Caco-2 (cell line): Measurements from ENCODE around the gene C3orf70. TPM values are rescaled to one million over a fixed set of nuclear protein-coding genes. Genes with fewer than 3 reads are reported as not detected.

ENCODE experiments used
- BruUV-seq: library from RNA; stranded (reverse); fragments of 400-500 nt; replicated peaks from 2 replicates; lab custom pipeline; 2021; lab: Mats Ljungman, UMichigan
- CTCF ChIA-PET: fragments of 300-600 bp; sonication (Branson Sonifier 250); formaldehyde crosslinking; loops from one replicate; lab custom pipeline; 2022; ENCODE audit warnings: antibody characterized with exemption; lab: Charles Lee
- POLR2A ChIA-PET: fragments of 300-600 bp; sonication (Branson Sonifier 250); formaldehyde crosslinking; loops from one replicate; lab custom pipeline; 2022; ENCODE audit warnings: antibody characterized with exemption; lab: Charles Lee
- DNase-seq, 2 experiments: peaks; one replicate each; pipeline versions ENCODE4 v3.0.0 to v3.0.0-alpha.2; 2020 to 2022
- H3K27me3 ChIP-seq: replicated peaks from 2 replicates; pipeline ENCODE4 v1.6.0; 2011; ENCODE audit warnings: low read length; ENCODE audit not compliant: control insufficient read depth, insufficient read depth
- H3K36me3 ChIP-seq: 2 replicates; pipeline ENCODE4 v1.5.1; 2011; ENCODE audit warnings: low read length; ENCODE audit not compliant: control insufficient read depth, insufficient read depth
- H3K4me1 ChIP-seq: fragments of 250-450 bp; sonication (Bioruptor Pico); 2 replicates; pipeline ENCODE4 v1.5.1; 2020; ENCODE audit warnings: mild to moderate bottlenecking
- H3K4me3 ChIP-seq: 2 replicates; pipeline ENCODE4 v1.5.1; 2011; ENCODE audit warnings: low read depth, mild to moderate bottlenecking, control low read depth, low read length
- H3K9me3 ChIP-seq: fragments of 250-450 bp; sonication (Bioruptor Pico); 2 replicates; pipeline ENCODE4 v1.5.1; 2020; ENCODE audit warnings: mild to moderate bottlenecking, moderate library complexity
- H3K27ac Mint-ChIP-seq: one replicate; pipeline ENCODE4 v1.8.0; 2022; ENCODE audit warnings: mixed read lengths; ENCODE audit not compliant: unreplicated experiment
- H3K27me3 Mint-ChIP-seq: one replicate; pipeline ENCODE4 v1.8.0; 2022; ENCODE audit warnings: mixed read lengths; ENCODE audit not compliant: insufficient read depth, unreplicated experiment
- H3K36me3 Mint-ChIP-seq: one replicate; pipeline ENCODE4 v1.8.0; 2022; ENCODE audit warnings: mild to moderate bottlenecking, mixed read lengths; ENCODE audit not compliant: insufficient read depth, unreplicated experiment
- H3K4me1 Mint-ChIP-seq: one replicate; pipeline ENCODE4 v1.8.0; 2022; ENCODE audit warnings: low read depth, mixed read lengths; ENCODE audit not compliant: unreplicated experiment
- H3K4me3 Mint-ChIP-seq: one replicate; pipeline ENCODE4 v1.8.0; 2022; ENCODE audit warnings: mild to moderate bottlenecking, moderate library complexity, mixed read lengths; ENCODE audit not compliant: unreplicated experiment
- H3K9me3 Mint-ChIP-seq: one replicate; pipeline ENCODE4 v1.8.0; 2022; ENCODE audit warnings: mixed read lengths; ENCODE audit not compliant: unreplicated experiment
- intact Hi-C: fragments of 100-400 bp; cut with micrococcal nuclease; formaldehyde crosslinking; loops from one replicate; pipeline ENCODE4 v1.10.0; 2022; ENCODE audit not compliant: unreplicated experiment
- total RNA-seq: library from RNA; stranded (reverse); gene quantifications from 2 replicates; pipeline ENCODE4 v1.2.3, GENCODE V29; 2022
- TF ChIP-seq, protein P1 (sequence below), 2 experiments: fragments of 200-600 bp in 1 of 2; IDR thresholded peaks; 1 replicate in 1 of 2; 2 replicates in 1 of 2; pipeline versions ENCODE4 v1.5.1 to v1.8.0; 2011 to 2022; ENCODE audit warnings: antibody characterized with exemption in 1 of 2, control low read depth in 1 of 2, inconsistent platforms in 1 of 2, low read depth in 1 of 2, low read length in 1 of 2, mild to moderate bottlenecking in 1 of 2, moderate library complexity in 1 of 2; ENCODE audit not compliant: insufficient read depth in 1 of 2, severe bottlenecking in 1 of 2, unreplicated experiment in 1 of 2

C3orf70 gene
- total RNA-seq, 1 experiment from 2014 or later = 11.2 TPM

DNA sequence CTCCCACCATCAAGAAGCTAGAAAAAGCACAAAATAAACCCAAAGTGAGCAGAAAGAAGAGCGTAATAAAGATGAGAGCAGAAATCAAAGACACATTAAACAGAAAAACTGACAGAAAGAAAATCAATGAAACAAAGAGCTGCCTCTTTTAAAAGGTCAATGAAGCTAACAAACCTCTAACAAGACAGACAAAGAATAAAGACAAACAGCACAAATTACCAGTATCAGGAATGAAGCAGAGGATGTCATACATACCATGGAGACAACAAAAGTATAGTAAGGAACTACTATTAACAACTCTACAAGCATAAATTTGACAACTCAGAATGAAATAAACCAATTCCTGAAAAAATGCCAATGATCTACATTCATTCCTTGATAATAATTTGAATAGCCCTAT is 15.0 kb downstream of the C3orf70 start:
- no peak for DNase-seq
- POLR2A ChIA-PET = no interaction called here

DNA sequence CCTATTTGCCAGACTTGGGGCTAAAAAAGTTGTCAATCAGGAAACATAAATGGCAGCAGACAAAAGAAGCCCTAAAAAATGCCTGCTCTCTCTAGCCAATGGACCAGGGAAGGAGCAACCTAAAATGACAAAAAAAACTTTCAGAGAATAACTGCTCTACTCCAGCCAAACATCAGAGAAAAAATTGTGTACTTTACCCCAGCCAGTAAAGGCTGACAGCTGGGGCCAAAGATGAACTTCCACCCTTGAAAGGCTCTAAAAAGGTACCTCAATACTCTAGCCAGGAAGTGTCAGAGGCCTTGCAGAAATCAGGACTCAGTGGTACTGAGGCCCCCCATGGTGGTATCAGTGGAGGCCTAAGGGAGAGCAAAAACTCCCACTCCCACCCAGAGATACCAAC is 18.4 kb downstream of the C3orf70 start:
- no peaks in the 10 kb centered on the region for H3K9me3 Mint-ChIP-seq
- Histone ChIP-seq H3K36me3 (no peaks in the 10 kb centered on the region), H3K9me3 (no peaks in the 10 kb centered on the region), H3K27me3 (no peaks in the 10 kb centered on the region), H3K4me3 (no peak overlapping the region), H3K4me1 (peaks cover 32% of the 10 kb centered on the region)
- no TSS peak for BruUV-seq
- no peaks in the 10 kb centered on the region for H3K27me3 Mint-ChIP-seq
- TF ChIP-seq, protein P1, sequence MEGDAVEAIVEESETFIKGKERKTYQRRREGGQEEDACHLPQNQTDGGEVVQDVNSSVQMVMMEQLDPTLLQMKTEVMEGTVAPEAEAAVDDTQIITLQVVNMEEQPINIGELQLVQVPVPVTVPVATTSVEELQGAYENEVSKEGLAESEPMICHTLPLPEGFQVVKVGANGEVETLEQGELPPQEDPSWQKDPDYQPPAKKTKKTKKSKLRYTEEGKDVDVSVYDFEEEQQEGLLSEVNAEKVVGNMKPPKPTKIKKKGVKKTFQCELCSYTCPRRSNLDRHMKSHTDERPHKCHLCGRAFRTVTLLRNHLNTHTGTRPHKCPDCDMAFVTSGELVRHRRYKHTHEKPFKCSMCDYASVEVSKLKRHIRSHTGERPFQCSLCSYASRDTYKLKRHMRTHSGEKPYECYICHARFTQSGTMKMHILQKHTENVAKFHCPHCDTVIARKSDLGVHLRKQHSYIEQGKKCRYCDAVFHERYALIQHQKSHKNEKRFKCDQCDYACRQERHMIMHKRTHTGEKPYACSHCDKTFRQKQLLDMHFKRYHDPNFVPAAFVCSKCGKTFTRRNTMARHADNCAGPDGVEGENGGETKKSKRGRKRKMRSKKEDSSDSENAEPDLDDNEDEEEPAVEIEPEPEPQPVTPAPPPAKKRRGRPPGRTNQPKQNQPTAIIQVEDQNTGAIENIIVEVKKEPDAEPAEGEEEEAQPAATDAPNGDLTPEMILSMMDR (IDR thresholded peaks at IDR 0.05; ENCODE audit: insufficient read depth in 1 of 2, low read depth in 1 of 2, low read length in 1 of 2, severe bottlenecking in 1 of 2, unreplicated experiment in 1 of 2) = no peak
- DNase-seq = no peak
- ChIA-PET POLR2A (no interaction called here), CTCF (no interaction called here)
- peaks cover 20% of the 10 kb centered on the region for H3K4me1 Mint-ChIP-seq
- no peak overlapping the region for H3K4me3 Mint-ChIP-seq
- intact Hi-C loops = no loop called here
- H3K36me3 Mint-ChIP-seq = no peaks in the 10 kb centered on the region
- H3K27ac Mint-ChIP-seq = peak overlapping the region; percentile 18

More for the DNA sequence above, 15.0 kb downstream of the C3orf70 start:
- intact Hi-C loops = no loop called here
- Mint-ChIP-seq H3K4me3 (no peak overlapping the region), H3K36me3 (no peaks in the 10 kb centered on the region), H3K27me3 (no peaks in the 10 kb centered on the region), H3K9me3 (no peaks in the 10 kb centered on the region), H3K4me1 (peaks cover 9% of the 10 kb centered on the region), H3K27ac (no peak overlapping the region)
- Histone ChIP-seq H3K4me3 (no peak overlapping the region), H3K36me3 (no peaks in the 10 kb centered on the region), H3K27me3 (no peaks in the 10 kb centered on the region), H3K9me3 (no peaks in the 10 kb centered on the region), H3K4me1 (peaks cover 15% of the 10 kb centered on the region)
- CTCF ChIA-PET = no interaction called here
- TF ChIP-seq, protein P1 (IDR thresholded peaks at IDR 0.05; ENCODE audit: insufficient read depth in 1 of 2, low read depth in 1 of 2, low read length in 1 of 2, severe bottlenecking in 1 of 2, unreplicated experiment in 1 of 2) = no peak
- BruUV-seq = no TSS peak

DNA sequence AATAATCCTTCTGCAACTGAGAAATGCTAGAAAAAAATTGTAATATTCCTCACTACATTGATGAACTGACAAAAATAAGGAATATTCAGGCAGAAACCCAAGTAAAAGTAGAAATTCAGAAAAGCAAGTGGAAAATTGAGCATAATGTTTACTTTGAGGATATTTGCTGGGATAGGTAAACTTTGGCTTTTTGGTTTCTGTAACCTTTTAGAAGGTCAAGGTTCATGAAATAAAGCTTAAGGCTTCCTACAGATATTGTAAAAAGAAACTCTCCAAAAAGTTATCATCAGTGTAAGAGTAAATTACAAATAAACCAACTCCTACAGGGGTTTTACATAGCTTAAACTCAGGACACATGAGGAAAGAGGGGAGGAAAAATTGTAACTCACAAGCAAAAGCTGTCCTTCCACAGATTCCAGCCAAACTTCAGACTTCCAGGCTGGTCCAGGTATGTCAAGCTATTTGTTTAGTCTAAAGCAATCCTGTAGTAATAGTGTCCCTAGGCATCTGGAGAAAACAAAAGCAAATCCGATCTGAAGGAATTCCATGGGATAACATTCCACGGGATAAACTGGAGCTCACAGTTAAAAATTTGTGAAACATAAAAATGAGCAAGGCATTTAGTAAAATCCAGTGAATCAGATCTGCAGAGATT is 21.1 kb downstream of the C3orf70 start:
- Histone ChIP-seq H3K4me1 (peaks cover 32% of the 10 kb centered on the region), H3K4me3 (no peak overlapping the region), H3K27me3 (no peaks in the 10 kb centered on the region), H3K9me3 (no peaks in the 10 kb centered on the region), H3K36me3 (no peaks in the 10 kb centered on the region)
- peak overlapping the region; percentile 43 for H3K4me3 Mint-ChIP-seq
- peak overlapping the region; percentile 33 for H3K27ac Mint-ChIP-seq
- intact Hi-C loops = no loop called here
- H3K9me3 Mint-ChIP-seq = no peaks in the 10 kb centered on the region
- DNase-seq = peak in 1 of 2 experiments; percentile 14
- no peaks in the 10 kb centered on the region for H3K36me3 Mint-ChIP-seq
- TF ChIP-seq, protein P1 (IDR thresholded peaks at IDR 0.05; ENCODE audit: insufficient read depth in 1 of 2, low read depth in 1 of 2, low read length in 1 of 2, severe bottlenecking in 1 of 2, unreplicated experiment in 1 of 2) = no peak
- BruUV-seq = no TSS peak
- ChIA-PET POLR2A (no interaction called here), CTCF (interaction anchor here (1.7 kb wide), 1 partner anchor 20 kb away, joined by 5 read pairs; no protein-coding TSS in a partner anchor)
- no peaks in the 10 kb centered on the region for H3K27me3 Mint-ChIP-seq
- peaks cover 20% of the 10 kb centered on the region for H3K4me1 Mint-ChIP-seq
